Osteoblast (primary cell): ENCODE measurements around the gene NPAS1. TPM values are rescaled to one million over a fixed set of nuclear protein-coding genes. Genes with fewer than 3 reads are reported as not detected.

Source experiments
- DNase-seq: peaks from one replicate; pipeline ENCODE4 v3.0.0; 2011; ENCODE audit warnings: low spot score, mixed read lengths; ENCODE audit not compliant: insufficient read length; ENCODE audit errors: missing footprints
- H2AFZ ChIP-seq: 2 replicates; pipeline ENCODE4 v1.6.0; 2011; ENCODE audit warnings: mild to moderate bottlenecking, low read length
- H3K27ac ChIP-seq: 2 replicates; pipeline ENCODE4 v1.5.1; 2011; ENCODE audit warnings: mild to moderate bottlenecking, low read depth, low read length, moderate library complexity
- H3K27me3 ChIP-seq: 2 replicates; pipeline ENCODE4 v1.6.0; 2012; ENCODE audit warnings: mild to moderate bottlenecking, control low read depth, inconsistent platforms, low read length, moderate library complexity; ENCODE audit not compliant: insufficient read depth
- H3K36me3 ChIP-seq: 2 replicates; pipeline ENCODE4 v1.5.1; 2011; ENCODE audit warnings: mild to moderate bottlenecking, low read length, control low read depth, moderate library complexity; ENCODE audit not compliant: insufficient read depth
- H3K4me1 ChIP-seq: 2 replicates; pipeline ENCODE4 v1.5.1; 2011; ENCODE audit warnings: mild to moderate bottlenecking, low read length, control low read depth, moderate library complexity; ENCODE audit not compliant: insufficient read depth
- H3K4me2 ChIP-seq: 2 replicates; pipeline ENCODE4 v1.6.0; 2011; ENCODE audit warnings: mild to moderate bottlenecking, low read length; ENCODE audit not compliant: insufficient read depth
- H3K4me3 ChIP-seq: fragments of 200-600 bp; sonication (generic); 3 replicates; pipeline ENCODE4 v1.5.1; 2012; ENCODE audit warnings: mild to moderate bottlenecking, low read length, inconsistent platforms; ENCODE audit not compliant: insufficient read depth
- H3K79me2 ChIP-seq: 2 replicates; pipeline ENCODE4 v1.6.0; 2012; ENCODE audit warnings: mild to moderate bottlenecking, low read length, control low read depth, inconsistent platforms; ENCODE audit not compliant: insufficient read depth
- H3K9me3 ChIP-seq: 2 replicates; pipeline ENCODE4 v1.5.1; 2011; ENCODE audit warnings: low read depth, low read length, control low read depth
- H4K20me1 ChIP-seq: 2 replicates; pipeline ENCODE4 v1.6.0; 2012; ENCODE audit warnings: mild to moderate bottlenecking, low read length, control low read depth; ENCODE audit not compliant: insufficient read depth
- CTCF ChIP-seq: IDR thresholded peaks from 2 replicates; pipeline ENCODE4 v1.5.1; 2011; ENCODE audit warnings: mild to moderate bottlenecking, low read depth, low read length, moderate library complexity; ENCODE audit errors: extremely low read depth
- total RNA-seq: library from RNA; depleted of rRNA; stranded (reverse); fragments of >200 nt; gene quantifications from 2 replicates; pipeline ENCODE4 v1.2.3, GENCODE V29; 2012

Gene NPAS1
- total RNA-seq, 1 donor = 0.72 TPM

GRCh38 chr19:47001584-47001983 is 18.1 kb upstream of the NPAS1 start:
- no peak overlapping the region for H3K27ac ChIP-seq
- no peaks in the 10 kb centered on the region for H3K9me3 ChIP-seq
- H3K79me2 ChIP-seq = peaks cover 3% of the 10 kb centered on the region
- DNase-seq = peak; percentile 56
- H3K4me3 ChIP-seq = no peak overlapping the region
- no peak overlapping the region for H2AFZ ChIP-seq
- no peak for TF ChIP-seq CTCF
- no peaks in the 10 kb centered on the region for H3K27me3 ChIP-seq
- H4K20me1 ChIP-seq = peaks cover 13% of the 10 kb centered on the region
- no peaks in the 10 kb centered on the region for H3K4me1 ChIP-seq
- H3K36me3 ChIP-seq = peaks cover 38% of the 10 kb centered on the region
- H3K4me2 ChIP-seq = no peak overlapping the region

GRCh38 chr19:47002106-47002766 is 17.4 kb upstream of the NPAS1 start:
- H3K36me3 ChIP-seq = peaks cover 35% of the 10 kb centered on the region
- no peak overlapping the region for H3K4me3 ChIP-seq
- H3K4me1 ChIP-seq = no peaks in the 10 kb centered on the region
- H4K20me1 ChIP-seq = peaks cover 13% of the 10 kb centered on the region
- no peak overlapping the region for H3K4me2 ChIP-seq
- TF ChIP-seq CTCF = no peak
- no peaks in the 10 kb centered on the region for H3K27me3 ChIP-seq
- H3K9me3 ChIP-seq = no peaks in the 10 kb centered on the region
- H3K27ac ChIP-seq = no peak overlapping the region
- H3K79me2 ChIP-seq = peaks cover 3% of the 10 kb centered on the region
- peak; percentile 64 for DNase-seq
- no peak overlapping the region for H2AFZ ChIP-seq

- H3K27ac ChIP-seq = no peak overlapping the region
- no peaks in the 10 kb centered on the region for H3K4me1 ChIP-seq
- TF ChIP-seq CTCF = no peak
- no peaks in the 10 kb centered on the region for H3K27me3 ChIP-seq
- peaks cover 13% of the 10 kb centered on the region for H4K20me1 ChIP-seq
- no peak overlapping the region for H3K4me3 ChIP-seq
- no peak overlapping the region for H2AFZ ChIP-seq
- no peaks in the 10 kb centered on the region for H3K9me3 ChIP-seq
- H3K4me2 ChIP-seq = no peak overlapping the region
- H3K36me3 ChIP-seq = peaks cover 30% of the 10 kb centered on the region
- peak; percentile 89 for DNase-seq
- no peaks in the 10 kb centered on the region for H3K79me2 ChIP-seq
Measured at GRCh38 chr19:47002853-47003610, 16.6 kb upstream of the NPAS1 start.
